K562 (cell line): ENCODE results near the gene DAB2. TPM values are rescaled to one million over a fixed set of nuclear protein-coding genes. Genes with fewer than 3 reads are reported as not detected.

Experiments
- ATAC-seq: fragments of 200-7000 bp; cut with Tn5 transposase; 3 replicates; pipeline ENCODE4 v1.9.1; 2020; ENCODE audit warnings: moderate library complexity
- BruUV-seq: library from RNA; stranded (reverse); fragments of 400-500 nt; replicated peaks from 2 replicates; lab custom pipeline; 2021; lab: Mats Ljungman, UMichigan
- CTCF ChIA-PET: fragments of 300-600 bp; formaldehyde crosslinking; extraction: SDS; loops from one replicate; lab custom pipeline; 2021; ENCODE audit warnings: low intra/inter-chr PET ratio; lab: Yijun Ruan, JAX
- POLR2A ChIA-PET: fragments of 300-600, 350-650 bp; sonication (Branson Sonifier 250); formaldehyde crosslinking; extraction: SDS; loops from one replicate; lab custom pipeline; 2021; ENCODE audit warnings: antibody characterized with exemption, inconsistent platforms; lab: Yijun Ruan, JAX
- DNase-seq, 4 experiments: peaks; one replicate each; pipeline versions ENCODE4 v3.0.0 to v3.0.0-alpha.2; 2011 to 2018; ENCODE audit warnings: low spot score in 3 of 4, mixed read lengths in 3 of 4; ENCODE audit errors: extremely low read depth in 1 of 4
- FAIRE-seq: peaks from 2 replicates; lab custom pipeline; 2011; peaks lifted over from hg19 to GRCh38; lab: Jason Lieb, UNC
- H2AFZ ChIP-seq: 2 replicates; pipeline ENCODE4 v1.6.0; 2011; ENCODE audit warnings: low read depth, low read length, control low read depth, inconsistent platforms
- H3K27ac ChIP-seq: fragments of 200-600 bp; 3 replicates; pipeline ENCODE4 v1.8.0; 2011; ENCODE audit warnings: low read depth, mild to moderate bottlenecking, control low read depth, inconsistent platforms, low read length, moderate library complexity, mixed read lengths; ENCODE audit errors: extremely low read depth
- H3K27me3 ChIP-seq, 2 experiments: fragments of 300-600 bp in 1 of 2; 2 replicates in 1 of 2; 3 replicates in 1 of 2; pipeline versions ENCODE4 v1.6.0 to v1.8.0; 2011; ENCODE audit warnings: inconsistent platforms in 2 of 2, low read length in 2 of 2, mild to moderate bottlenecking in 1 of 2, mixed read lengths in 1 of 2, moderate library complexity in 1 of 2; ENCODE audit not compliant: control insufficient read depth in 2 of 2, insufficient read depth in 2 of 2
- H3K36me3 ChIP-seq: fragments of 300-600 bp; 3 replicates; pipeline ENCODE4 v1.8.0; 2011; ENCODE audit warnings: mild to moderate bottlenecking, low read length, inconsistent platforms; ENCODE audit not compliant: control insufficient read depth, insufficient read depth
- H3K4me1 ChIP-seq, 2 experiments: fragments of 200-600 bp in 1 of 2; replicated peaks in 1 of 2; 2 replicates in 1 of 2; 3 replicates in 1 of 2; pipeline versions ENCODE4 v1.5.1 to v1.8.0; 2011; ENCODE audit warnings: inconsistent platforms in 2 of 2, low read length in 2 of 2, mild to moderate bottlenecking in 1 of 2, mixed read lengths in 1 of 2, moderate library complexity in 1 of 2; ENCODE audit not compliant: control insufficient read depth in 2 of 2, insufficient read depth in 2 of 2
- H3K4me2 ChIP-seq: 2 replicates; pipeline ENCODE4 v1.6.1; 2011; ENCODE audit warnings: low read length, control low read depth, inconsistent platforms, mixed read lengths; ENCODE audit not compliant: insufficient read depth
- H3K4me3 ChIP-seq: fragments of 200-600 bp; sonication (generic), shearing (Covaris generic); 2 replicates; pipeline ENCODE4 v1.5.1; 2016; ENCODE audit warnings: control low read depth, inconsistent platforms
- H3K79me2 ChIP-seq: fragments of 200-600 bp; 3 replicates; pipeline ENCODE4 v1.8.0; 2011; ENCODE audit warnings: low read length, inconsistent platforms; ENCODE audit not compliant: control insufficient read depth, insufficient read depth
- H3K9ac ChIP-seq, 2 experiments: 2 replicates each; pipeline versions ENCODE4 v1.6.0 to v1.6.1; 2011; ENCODE audit warnings: low read depth in 2 of 2, low read length in 2 of 2, control low read depth in 1 of 2, inconsistent platforms in 1 of 2, mild to moderate bottlenecking in 1 of 2, mixed read lengths in 1 of 2; ENCODE audit not compliant: insufficient read depth in 1 of 2
- H3K9me1 ChIP-seq: one replicate; pipeline ENCODE4 v1.6.0; 2011; ENCODE audit warnings: inconsistent platforms, mild to moderate bottlenecking, low read length, moderate library complexity; ENCODE audit not compliant: control insufficient read depth, insufficient read depth
- H3K9me3 ChIP-seq: replicated peaks from 2 replicates; pipeline ENCODE4 v1.5.1; 2011; ENCODE audit warnings: low read depth, low read length, inconsistent platforms; ENCODE audit not compliant: control insufficient read depth, insufficient read depth
- H4K20me1 ChIP-seq: replicated peaks from 2 replicates; pipeline ENCODE4 v1.6.1; 2011; ENCODE audit warnings: low read length, inconsistent platforms, mixed read lengths; ENCODE audit not compliant: control insufficient read depth, insufficient read depth
- CEBPB ChIP-seq: fragments of 450-650 bp; IDR thresholded peaks from 2 replicates; pipeline ENCODE4 v1.6.1; 2016; ENCODE audit warnings: missing genetic modification characterization, missing compliant biosample characterization
- DDX20 ChIP-seq: fragments of 450-650 bp; IDR thresholded peaks from 2 replicates; pipeline ENCODE4 v1.6.1; 2016; ENCODE audit warnings: missing genetic modification characterization, low read depth, mild to moderate bottlenecking, missing compliant biosample characterization, moderate library complexity
- HMGN3 ChIP-seq: IDR thresholded peaks from 2 replicates; pipeline ENCODE4 v1.6.1; 2011; ENCODE audit warnings: borderline replicate concordance, low read depth, mild to moderate bottlenecking, mixed read lengths, low read length; ENCODE audit not compliant: insufficient read length; ENCODE audit errors: extremely low read depth
- NCOA4 ChIP-seq: fragments of 450-650 bp; IDR thresholded peaks from 2 replicates; pipeline ENCODE4 v1.6.1; 2018; ENCODE audit warnings: mild to moderate bottlenecking; ENCODE audit not compliant: partially characterized antibody
- ZBTB5 ChIP-seq: fragments of 450-650 bp; IDR thresholded peaks from 2 replicates; pipeline ENCODE4 v1.6.1; 2017; ENCODE audit warnings: antibody characterized with exemption
- ZNF121 ChIP-seq: sonication (generic); formaldehyde crosslinking; conservative IDR thresholded peaks from 2 replicates; pipeline ENCODE4 v1.8.0; 2022; ENCODE audit warnings: missing genetic modification reagents
- WGBS: fragments of 100-300 bp; shearing (Covaris generic); methylation state at CpG from one replicate; pipeline ENCODE4 v1.1.6; 2016; ENCODE audit warnings: low coverage, mixed read lengths; ENCODE audit not compliant: insufficient coverage; ENCODE audit errors: missing lambda C conversion rate; 5-methylcytosine and 5-hydroxymethylcytosine counted together
- in situ Hi-C: fragments of 300-500 bp; cut with MboI; formaldehyde crosslinking; loops from 4 replicates; pipeline ENCODE4 v1.15.0; 2018; ENCODE audit warnings: inconsistent platforms, mixed read lengths
- intact Hi-C: fragments of 100-400 bp; cut with micrococcal nuclease; formaldehyde crosslinking; loops from 2 replicates; pipeline ENCODE4 v1.14.2; 2022
- polyA plus RNA-seq, 8 experiments: library from polyadenylated mRNA; depleted of rRNA in 4 of 8; stranded (reverse) in 5 of 8; unstranded in 3 of 8; fragments of >200 nt; fragmentation: Nextera tagmentation in 2 of 8; fragmentation: Illumina TruSeq in 1 of 8; extraction: Ambion mirVana in 2 of 8; extraction: Trizol in 1 of 8; gene quantifications; 2 replicates each; pipeline versions ENCODE4 v1.2.1 to v1.2.3, GENCODE V29; 2011 to 2014; ENCODE audit warnings: inconsistent platforms in 1 of 8, missing spikeins in 1 of 8
- total RNA-seq, 7 experiments: library from RNA; depleted of rRNA in 6 of 7; stranded (reverse); fragments of >200 nt in 6 of 7; fragmentation: Illumina TruSeq in 2 of 7; extraction: Trizol in 2 of 7; gene quantifications; 2 replicates each; pipeline versions ENCODE4 v1.2.1 to v1.2.3, GENCODE V29; 2011 to 2021; ENCODE audit warnings: low replicate concordance in 1 of 7
- TF ChIP-seq, protein P1 (sequence below): fragments of 150-350 bp; IDR thresholded peaks from 2 replicates; pipeline ENCODE4 v1.6.1; 2014; ENCODE audit warnings: low read depth, mild to moderate bottlenecking, low read length, borderline replicate concordance
- TF ChIP-seq, protein P2 (sequence below), 3 experiments: IDR thresholded peaks in 2 of 3; conservative IDR thresholded peaks in 1 of 3; 2 replicates each; pipeline ENCODE4 v1.5.1; 2011 to 2012; ENCODE audit warnings: low read length in 3 of 3, mild to moderate bottlenecking in 3 of 3, control low read depth in 2 of 3, improper control_type of control experiment in 1 of 3, inconsistent platforms in 1 of 3, low read depth in 1 of 3, mixed read lengths in 1 of 3, moderate library complexity in 1 of 3; ENCODE audit not compliant: insufficient read depth in 2 of 3
- TF ChIP-seq, protein P3 (sequence below): fragments of 450-650 bp; IDR thresholded peaks from 2 replicates; pipeline ENCODE4 v1.6.1; 2014; ENCODE audit warnings: low read depth, mild to moderate bottlenecking, moderate library complexity, borderline replicate concordance

The DAB2 gene
- total and polyA plus RNA-seq, 9 of the 15 experiments (the other 6 are each of a cell fraction or from before 2014, with no cell fraction given) = 6.6 to 29.9 (median 24.1) TPM

DNA sequence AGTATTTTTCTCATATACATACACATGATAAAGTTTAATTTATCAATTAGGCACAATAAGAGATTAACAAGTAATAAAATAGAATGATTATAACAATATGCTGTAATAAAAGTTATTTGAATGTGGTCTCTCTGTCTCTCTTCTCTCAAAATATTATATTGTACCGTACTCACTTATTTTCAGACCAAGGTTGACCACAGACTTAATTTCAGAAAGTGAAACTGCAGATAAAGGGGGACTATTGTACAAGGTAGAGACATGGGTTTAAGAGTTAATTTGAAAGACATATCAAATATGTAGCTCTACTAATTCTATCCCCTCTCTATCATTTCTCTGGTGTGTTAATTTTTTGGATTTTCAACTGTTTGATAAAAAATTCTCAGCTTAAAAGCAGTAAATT is 40.5 kb downstream of the DAB2 start (continued):
- TF ChIP-seq, protein P1, sequence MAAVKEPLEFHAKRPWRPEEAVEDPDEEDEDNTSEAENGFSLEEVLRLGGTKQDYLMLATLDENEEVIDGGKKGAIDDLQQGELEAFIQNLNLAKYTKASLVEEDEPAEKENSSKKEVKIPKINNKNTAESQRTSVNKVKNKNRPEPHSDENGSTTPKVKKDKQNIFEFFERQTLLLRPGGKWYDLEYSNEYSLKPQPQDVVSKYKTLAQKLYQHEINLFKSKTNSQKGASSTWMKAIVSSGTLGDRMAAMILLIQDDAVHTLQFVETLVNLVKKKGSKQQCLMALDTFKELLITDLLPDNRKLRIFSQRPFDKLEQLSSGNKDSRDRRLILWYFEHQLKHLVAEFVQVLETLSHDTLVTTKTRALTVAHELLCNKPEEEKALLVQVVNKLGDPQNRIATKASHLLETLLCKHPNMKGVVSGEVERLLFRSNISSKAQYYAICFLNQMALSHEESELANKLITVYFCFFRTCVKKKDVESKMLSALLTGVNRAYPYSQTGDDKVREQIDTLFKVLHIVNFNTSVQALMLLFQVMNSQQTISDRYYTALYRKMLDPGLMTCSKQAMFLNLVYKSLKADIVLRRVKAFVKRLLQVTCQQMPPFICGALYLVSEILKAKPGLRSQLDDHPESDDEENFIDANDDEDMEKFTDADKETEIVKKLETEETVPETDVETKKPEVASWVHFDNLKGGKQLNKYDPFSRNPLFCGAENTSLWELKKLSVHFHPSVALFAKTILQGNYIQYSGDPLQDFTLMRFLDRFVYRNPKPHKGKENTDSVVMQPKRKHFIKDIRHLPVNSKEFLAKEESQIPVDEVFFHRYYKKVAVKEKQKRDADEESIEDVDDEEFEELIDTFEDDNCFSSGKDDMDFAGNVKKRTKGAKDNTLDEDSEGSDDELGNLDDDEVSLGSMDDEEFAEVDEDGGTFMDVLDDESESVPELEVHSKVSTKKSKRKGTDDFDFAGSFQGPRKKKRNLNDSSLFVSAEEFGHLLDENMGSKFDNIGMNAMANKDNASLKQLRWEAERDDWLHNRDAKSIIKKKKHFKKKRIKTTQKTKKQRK = no peak
- TF ChIP-seq, protein P2, sequence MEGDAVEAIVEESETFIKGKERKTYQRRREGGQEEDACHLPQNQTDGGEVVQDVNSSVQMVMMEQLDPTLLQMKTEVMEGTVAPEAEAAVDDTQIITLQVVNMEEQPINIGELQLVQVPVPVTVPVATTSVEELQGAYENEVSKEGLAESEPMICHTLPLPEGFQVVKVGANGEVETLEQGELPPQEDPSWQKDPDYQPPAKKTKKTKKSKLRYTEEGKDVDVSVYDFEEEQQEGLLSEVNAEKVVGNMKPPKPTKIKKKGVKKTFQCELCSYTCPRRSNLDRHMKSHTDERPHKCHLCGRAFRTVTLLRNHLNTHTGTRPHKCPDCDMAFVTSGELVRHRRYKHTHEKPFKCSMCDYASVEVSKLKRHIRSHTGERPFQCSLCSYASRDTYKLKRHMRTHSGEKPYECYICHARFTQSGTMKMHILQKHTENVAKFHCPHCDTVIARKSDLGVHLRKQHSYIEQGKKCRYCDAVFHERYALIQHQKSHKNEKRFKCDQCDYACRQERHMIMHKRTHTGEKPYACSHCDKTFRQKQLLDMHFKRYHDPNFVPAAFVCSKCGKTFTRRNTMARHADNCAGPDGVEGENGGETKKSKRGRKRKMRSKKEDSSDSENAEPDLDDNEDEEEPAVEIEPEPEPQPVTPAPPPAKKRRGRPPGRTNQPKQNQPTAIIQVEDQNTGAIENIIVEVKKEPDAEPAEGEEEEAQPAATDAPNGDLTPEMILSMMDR (IDR thresholded peaks at IDR 0.05 in 2 of 3, conservative IDR thresholded peaks at IDR 0.05 in 1 of 3; ENCODE audit: insufficient read depth in 2 of 3, low read depth in 1 of 3, low read length in 3 of 3) = no peak
- TF ChIP-seq ZNF121 (CRISPR knock-in tag) (no peak), CEBPB (tag) (no peak)

DNA sequence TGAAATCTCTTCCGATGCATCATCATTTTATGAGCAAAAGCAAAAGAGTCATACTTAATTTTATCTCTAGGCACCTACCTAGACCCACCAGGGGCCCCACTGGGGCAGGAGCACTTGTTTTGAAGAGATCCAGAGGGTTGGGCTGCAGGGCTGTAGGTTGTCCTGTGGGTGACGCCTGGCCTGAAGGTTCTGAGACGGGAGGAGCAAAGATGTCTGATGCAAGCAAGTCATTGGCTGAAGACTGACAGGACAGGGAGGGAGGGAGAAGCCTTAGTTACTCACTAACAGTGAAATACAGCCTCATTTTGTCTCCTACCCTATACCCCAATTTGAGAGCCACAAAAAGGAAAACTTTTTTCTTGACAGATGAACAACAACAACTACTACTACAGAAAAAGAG is 43.4 kb downstream of the DAB2 start:
- Histone ChIP-seq H3K4me1 (no peaks in the 10 kb centered on the region), H3K9me3 (no peaks in the 10 kb centered on the region), H3K4me2 (no peak overlapping the region), H3K27me3 (no peaks in the 10 kb centered on the region), H3K36me3 (no peaks in the 10 kb centered on the region), H3K9me1 (no peaks in the 10 kb centered on the region), H3K4me3 (no peak overlapping the region), H2AFZ (no peak overlapping the region), H3K79me2 (no peaks in the 10 kb centered on the region), H4K20me1 (no peaks in the 10 kb centered on the region), H3K9ac (no peak overlapping the region), H3K27ac (no peak overlapping the region)
- ATAC-seq (peak; percentile 91), FAIRE-seq (no peak), DNase-seq (peak in 2 of 4 experiments; percentile 16 to 25)
- CTCF ChIA-PET = interaction anchor here (1.2 kb wide), 1 partner anchor 166 kb away, joined by 3 read pairs; no protein-coding TSS in a partner anchor
- WGBS = 41% methylated on average over 3 of the region's 3 CpGs
- no TSS peak for BruUV-seq
- in situ Hi-C loops (no loop called here), intact Hi-C loops (no loop called here)
- POLR2A ChIA-PET = interaction anchor here (1.3 kb wide), 1 partner anchor 18 kb away, joined by 3 read pairs; no protein-coding TSS in a partner anchor
- TF ChIP-seq NCOA4 = no peak
- TF ChIP-seq DDX20 (tag) = no peak
- no peak for TF ChIP-seq HMGN3
- no peak for TF ChIP-seq ZBTB5
- TF ChIP-seq, protein P3, sequence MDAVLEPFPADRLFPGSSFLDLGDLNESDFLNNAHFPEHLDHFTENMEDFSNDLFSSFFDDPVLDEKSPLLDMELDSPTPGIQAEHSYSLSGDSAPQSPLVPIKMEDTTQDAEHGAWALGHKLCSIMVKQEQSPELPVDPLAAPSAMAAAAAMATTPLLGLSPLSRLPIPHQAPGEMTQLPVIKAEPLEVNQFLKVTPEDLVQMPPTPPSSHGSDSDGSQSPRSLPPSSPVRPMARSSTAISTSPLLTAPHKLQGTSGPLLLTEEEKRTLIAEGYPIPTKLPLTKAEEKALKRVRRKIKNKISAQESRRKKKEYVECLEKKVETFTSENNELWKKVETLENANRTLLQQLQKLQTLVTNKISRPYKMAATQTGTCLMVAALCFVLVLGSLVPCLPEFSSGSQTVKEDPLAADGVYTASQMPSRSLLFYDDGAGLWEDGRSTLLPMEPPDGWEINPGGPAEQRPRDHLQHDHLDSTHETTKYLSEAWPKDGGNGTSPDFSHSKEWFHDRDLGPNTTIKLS = no peak
